Stimulated activated CD8-positive, alpha-beta memory T cell treated with anti-CD3 and anti-CD28 coated beads, Interleukin-12 subunit alpha, Interleukin-12 subunit beta, amount 100 ng/mL, for 4 hours (primary cell): ENCODE results near the gene RUSC2.
"Not testable (repeated sequence)": the region's sequence is repeated elsewhere in the genome, so short reads cannot be mapped to it uniquely, and the experiment has no call there.

ENCODE experiments used
- DNase-seq: peaks from one replicate; pipeline ENCODE4 v3.0.0-alpha.2; 2020; ENCODE audit warnings: low read depth

Gene RUSC2

GRCh38 chr9:35489313-35490154 is at the start of gene RUSC2:
TSS of gene RUSC2 (plus strand) at chr9:35490111. CDS start at chr9:35546522, 56,411 bp downstream.
- DNase-seq = peak; percentile 22

- DNase-seq = no peak
Observed at GRCh38 chr9:35446012-35446411, 43.9 kb upstream of the RUSC2 start.

GRCh38 chr9:35448496-35448895 is 41.4 kb upstream of the RUSC2 start:
- no peak for DNase-seq

GRCh38 chr9:35452481-35452880 is 37.4 kb upstream of the RUSC2 start:
- no peak for DNase-seq

- DNase-seq = no peak
Observed at GRCh38 chr9:35453786-35454185, 36.1 kb upstream of the RUSC2 start.

- no peak for DNase-seq
Observed at GRCh38 chr9:35464141-35465025, 25.5 kb upstream of the RUSC2 start.

GRCh38 chr9:35470340-35470739 is 19.6 kb upstream of the RUSC2 start:
- DNase-seq = no peak

GRCh38 chr9:35470894-35471293 is 19.0 kb upstream of the RUSC2 start:
- DNase-seq = no peak

- no peak for DNase-seq
Observed at GRCh38 chr9:35476596-35476995, 13.3 kb upstream of the RUSC2 start.

GRCh38 chr9:35477211-35477855 is 12.6 kb upstream of the RUSC2 start:
- DNase-seq = not testable (repeated sequence)

- DNase-seq = no peak
Observed at GRCh38 chr9:35478871-35479270, 11.0 kb upstream of the RUSC2 start.

GRCh38 chr9:35481347-35481975 is 8.4 kb upstream of the RUSC2 start:
- DNase-seq = no peak

GRCh38 chr9:35482071-35482470 is 7.8 kb upstream of the RUSC2 start:
- no peak for DNase-seq

GRCh38 chr9:35484406-35484805 is 5.5 kb upstream of the RUSC2 start:
- DNase-seq = no peak

GRCh38 chr9:35487081-35487480 is 2.8 kb upstream of the RUSC2 start:
- no peak for DNase-seq

- no peak for DNase-seq
Observed at GRCh38 chr9:35488021-35488420, 1.9 kb upstream of the RUSC2 start.

- DNase-seq = no peak
Observed at GRCh38 chr9:35488566-35489312, 1.2 kb upstream of the RUSC2 start.

GRCh38 chr9:35490155-35490909 is 421 bp downstream of the RUSC2 start:
- DNase-seq = no peak

GRCh38 chr9:35490910-35491465 is 1.1 kb downstream of the RUSC2 start:
- no peak for DNase-seq

- DNase-seq = not testable (repeated sequence)
Observed at GRCh38 chr9:35493119-35493518, 3.2 kb downstream of the RUSC2 start.
